AG04450 (cell line): ENCODE measurements around the gene GYG2. TPM values are rescaled to one million over a fixed set of nuclear protein-coding genes. Genes with fewer than 3 reads are reported as not detected.

Experiments
- CTCF ChIA-PET: fragments of 300-600, 350-600 bp; formaldehyde crosslinking; extraction: SDS; loops from one replicate; lab custom pipeline; 2022; ENCODE audit warnings: antibody characterized with exemption, inconsistent platforms; lab: Charles Lee
- POLR2A ChIA-PET: fragments of 350-600 bp; formaldehyde crosslinking; extraction: SDS; loops from one replicate; lab custom pipeline; 2021; ENCODE audit warnings: antibody characterized with exemption, inconsistent platforms; lab: Yijun Ruan, JAX
- DNase-seq: peaks from one replicate; pipeline ENCODE4 v3.0.0-alpha.2; 2011; ENCODE audit warnings: low read depth, low spot score
- H3K27ac ChIP-seq: one replicate; pipeline ENCODE4 v1.5.1; 2012; ENCODE audit warnings: low read depth, low read length, control low read depth
- H3K27me3 ChIP-seq: one replicate; pipeline ENCODE4 v1.6.0; 2012; ENCODE audit warnings: low read length; ENCODE audit not compliant: control insufficient read depth, insufficient read depth
- H3K4me3 ChIP-seq: 2 replicates; pipeline ENCODE4 v1.5.1; 2011; ENCODE audit warnings: mild to moderate bottlenecking, low read depth, low read length, control low read depth
- H3K9me3 ChIP-seq: 2 replicates; pipeline ENCODE4 v1.5.1; 2012; ENCODE audit warnings: low read length; ENCODE audit not compliant: control insufficient read depth, insufficient read depth
- polyA plus RNA-seq: library from polyadenylated mRNA; depleted of rRNA; stranded (reverse); fragments of >200 nt; gene quantifications from 2 replicates; pipeline ENCODE4 v1.2.3, GENCODE V29; 2011
- TF ChIP-seq, protein P1 (sequence below): IDR thresholded peaks from 2 replicates; pipeline ENCODE4 v1.5.1; 2011; ENCODE audit warnings: low read depth, low read length, control low read depth, inconsistent platforms

The GYG2 gene
- polyA plus RNA-seq, 1 experiment = 19.6 TPM

DNA sequence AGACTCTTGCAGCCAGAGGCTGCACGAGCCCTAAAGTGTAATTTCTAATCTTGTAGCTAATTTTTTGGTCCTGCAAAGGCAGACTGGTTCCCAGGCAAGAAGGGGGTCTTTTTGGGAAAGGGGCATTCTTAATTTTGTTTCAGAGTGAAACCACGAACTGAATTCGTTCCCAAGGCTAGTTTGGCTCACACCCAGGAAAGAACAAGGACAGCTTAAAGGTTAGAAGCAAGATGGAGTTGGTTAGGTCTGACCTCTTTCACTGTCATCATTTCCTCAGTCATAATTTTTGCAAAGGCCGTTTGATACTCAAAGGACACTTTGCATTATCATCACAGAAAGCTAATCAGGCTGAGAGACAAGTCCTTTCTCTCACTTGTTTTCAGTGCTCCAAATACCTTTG, 46.0 kb upstream of the GYG2 start:
- peaks cover 4% of the 10 kb centered on the region for H3K27me3 ChIP-seq
- TF ChIP-seq, protein P1, sequence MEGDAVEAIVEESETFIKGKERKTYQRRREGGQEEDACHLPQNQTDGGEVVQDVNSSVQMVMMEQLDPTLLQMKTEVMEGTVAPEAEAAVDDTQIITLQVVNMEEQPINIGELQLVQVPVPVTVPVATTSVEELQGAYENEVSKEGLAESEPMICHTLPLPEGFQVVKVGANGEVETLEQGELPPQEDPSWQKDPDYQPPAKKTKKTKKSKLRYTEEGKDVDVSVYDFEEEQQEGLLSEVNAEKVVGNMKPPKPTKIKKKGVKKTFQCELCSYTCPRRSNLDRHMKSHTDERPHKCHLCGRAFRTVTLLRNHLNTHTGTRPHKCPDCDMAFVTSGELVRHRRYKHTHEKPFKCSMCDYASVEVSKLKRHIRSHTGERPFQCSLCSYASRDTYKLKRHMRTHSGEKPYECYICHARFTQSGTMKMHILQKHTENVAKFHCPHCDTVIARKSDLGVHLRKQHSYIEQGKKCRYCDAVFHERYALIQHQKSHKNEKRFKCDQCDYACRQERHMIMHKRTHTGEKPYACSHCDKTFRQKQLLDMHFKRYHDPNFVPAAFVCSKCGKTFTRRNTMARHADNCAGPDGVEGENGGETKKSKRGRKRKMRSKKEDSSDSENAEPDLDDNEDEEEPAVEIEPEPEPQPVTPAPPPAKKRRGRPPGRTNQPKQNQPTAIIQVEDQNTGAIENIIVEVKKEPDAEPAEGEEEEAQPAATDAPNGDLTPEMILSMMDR = no peak
- H3K9me3 ChIP-seq = no peaks in the 10 kb centered on the region
- ChIA-PET POLR2A (no interaction called here), CTCF (no interaction called here)
- no peak for DNase-seq
- no peak overlapping the region for H3K27ac ChIP-seq
- no peak overlapping the region for H3K4me3 ChIP-seq

DNA sequence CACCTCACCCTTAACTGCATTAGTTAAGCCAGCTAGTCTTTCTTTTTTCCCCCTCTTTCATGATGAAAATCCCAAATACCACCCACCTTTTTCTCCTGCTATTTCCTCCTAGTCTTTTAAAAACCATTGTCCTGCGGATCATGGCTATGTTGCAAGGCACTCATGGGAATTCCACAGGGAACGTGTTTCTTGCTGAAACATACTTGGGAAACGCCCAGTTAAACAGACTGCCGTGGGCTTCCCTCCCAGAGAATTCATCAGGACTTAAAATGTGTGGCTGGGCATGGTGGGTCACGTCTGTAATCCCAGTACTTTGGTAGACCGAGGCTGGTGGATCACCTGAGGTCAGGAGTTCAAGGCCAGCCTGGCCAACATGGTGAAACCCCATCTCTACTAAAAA, 44.7 kb upstream of the GYG2 start:
- Histone ChIP-seq H3K27ac (no peak overlapping the region), H3K9me3 (no peaks in the 10 kb centered on the region), H3K4me3 (no peak overlapping the region), H3K27me3 (peaks cover 4% of the 10 kb centered on the region)
- DNase-seq = no peak
- TF ChIP-seq, protein P1 = no peak
- CTCF ChIA-PET = no interaction called here
- POLR2A ChIA-PET = no interaction called here

DNA sequence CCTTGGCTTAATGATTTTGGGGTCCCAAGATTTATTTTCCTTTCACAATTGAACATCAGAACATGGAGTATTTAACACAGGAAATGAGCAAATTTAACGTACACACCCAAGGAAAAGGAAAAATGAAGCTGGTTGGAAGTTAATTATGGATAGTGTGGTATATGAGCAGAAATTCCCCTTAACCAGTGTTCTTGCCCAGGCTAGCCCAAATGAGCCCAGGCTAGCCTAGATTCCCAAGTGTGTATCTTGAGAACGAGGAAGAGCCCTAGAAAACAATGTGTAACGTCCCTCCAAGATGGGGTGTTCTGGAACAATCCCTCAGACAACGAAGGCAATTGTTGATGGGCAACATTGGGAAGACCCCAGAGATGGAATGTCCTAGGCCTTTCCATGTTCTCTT, 43.2 kb upstream of the GYG2 start:
- H3K27ac ChIP-seq = no peak overlapping the region
- TF ChIP-seq, protein P1 = no peak
- CTCF ChIA-PET = no interaction called here
- H3K4me3 ChIP-seq = no peak overlapping the region
- no peak for DNase-seq
- no peaks in the 10 kb centered on the region for H3K9me3 ChIP-seq
- POLR2A ChIA-PET = no interaction called here
- peaks cover 4% of the 10 kb centered on the region for H3K27me3 ChIP-seq

DNA sequence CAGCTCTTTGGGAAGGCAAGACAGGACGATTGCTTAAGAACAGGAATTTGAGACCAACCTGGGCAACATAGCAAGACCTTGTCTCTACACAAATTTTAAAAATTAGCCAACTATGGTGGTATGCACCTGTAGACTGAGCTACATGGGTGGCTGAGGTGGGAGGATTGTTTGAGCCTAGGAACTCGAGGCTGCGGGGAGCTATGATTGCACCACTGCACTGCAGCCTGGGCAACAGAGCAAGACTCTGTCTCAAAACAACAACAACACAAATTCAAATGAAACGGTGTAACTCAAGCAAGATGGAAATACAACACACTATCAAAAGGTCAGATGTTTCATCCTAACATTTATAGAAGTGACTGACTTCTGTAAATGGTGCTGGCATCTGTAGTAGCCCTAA, 39.8 kb upstream of the GYG2 start:
- H3K27ac ChIP-seq = no peak overlapping the region
- ChIA-PET CTCF (no interaction called here), POLR2A (no interaction called here)
- no peak overlapping the region for H3K4me3 ChIP-seq
- no peaks in the 10 kb centered on the region for H3K9me3 ChIP-seq
- TF ChIP-seq, protein P1 = no peak
- H3K27me3 ChIP-seq = no peaks in the 10 kb centered on the region
- DNase-seq = no peak

DNA sequence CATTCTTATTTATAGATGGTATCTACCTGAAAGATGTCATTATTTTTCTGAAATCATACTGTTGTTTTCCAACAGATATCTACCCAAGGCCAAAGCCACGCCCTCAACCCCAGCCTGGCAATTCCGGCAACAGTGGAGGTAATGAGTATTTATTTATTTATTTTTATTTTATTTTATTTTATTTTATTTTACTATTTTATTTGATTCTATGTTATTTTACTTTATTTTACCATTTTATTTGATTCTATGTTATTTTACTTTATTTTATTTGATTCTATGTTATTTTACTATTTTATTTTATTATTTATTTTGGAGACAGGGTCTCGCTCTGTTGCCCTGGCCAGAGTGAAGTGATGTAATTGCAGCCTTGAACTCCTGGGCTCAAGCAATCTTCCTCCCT, 39.2 kb upstream of the GYG2 start:
- no peak overlapping the region for H3K4me3 ChIP-seq
- no peak for DNase-seq
- TF ChIP-seq, protein P1 = no peak
- H3K27ac ChIP-seq = no peak overlapping the region
- ChIA-PET POLR2A (no interaction called here), CTCF (no interaction called here)
- no peaks in the 10 kb centered on the region for H3K9me3 ChIP-seq
- H3K27me3 ChIP-seq = no peaks in the 10 kb centered on the region
